Measurements from ENCODE around the gene SLC39A13. TPM values are rescaled to one million over a fixed set of nuclear protein-coding genes. Genes with fewer than 3 reads are reported as not detected.
A peak's percentile ranks its signal among the peaks of the same experiment; 100 is the strongest.

Gene SLC39A13
- total and polyA plus RNA-seq, 2 of the 4 experiments (the other 2 are of a cell fraction): 32.4 to 144 TPM

DNA sequence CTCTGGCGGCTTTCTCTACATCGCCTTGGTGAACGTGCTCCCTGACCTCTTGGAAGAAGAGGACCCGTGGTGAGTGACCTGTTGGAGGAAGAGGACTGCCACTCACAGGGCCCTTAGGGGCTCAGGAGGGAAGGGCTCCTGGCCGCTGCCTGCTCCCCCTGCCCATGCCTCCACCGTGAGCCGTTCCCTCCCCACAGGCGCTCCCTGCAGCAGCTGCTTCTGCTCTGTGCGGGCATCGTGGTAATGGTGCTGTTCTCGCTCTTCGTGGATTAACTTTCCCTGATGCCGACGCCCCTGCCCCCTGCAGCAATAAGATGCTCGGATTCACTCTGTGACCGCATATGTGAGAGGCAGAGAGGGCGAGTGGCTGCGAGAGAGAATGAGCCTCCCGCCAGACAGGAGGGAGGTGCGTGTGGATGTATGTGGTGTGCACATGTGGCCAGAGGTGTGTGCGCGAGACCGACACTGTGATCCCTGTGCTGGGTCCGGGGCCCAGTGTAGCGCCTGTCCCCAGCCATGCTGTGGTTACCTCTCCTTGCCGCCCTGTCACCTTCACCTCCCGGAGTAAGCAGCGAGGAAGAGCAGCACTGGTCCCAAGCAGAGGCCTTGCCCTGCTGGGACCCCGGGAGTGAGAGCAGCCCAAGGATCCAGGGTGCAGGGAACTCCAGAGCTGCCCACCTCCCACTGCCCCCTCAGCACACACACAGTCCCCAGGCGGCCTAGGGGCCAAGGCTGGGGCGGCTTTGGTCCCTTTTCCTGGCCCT lies 6.9 kb downstream of the SLC39A13 start:
- Histone ChIP-seq H3K4me3 (ENCODE audit: insufficient read depth, low read depth, low read length) (no peak overlapping the region), H2BK120ac (ENCODE audit: low read depth, low read length) (peak overlapping the region; percentile 93), H4K91ac (ENCODE audit: insufficient read depth, low read depth, low read length) (peak overlapping the region; percentile 91), H3K27ac (ENCODE audit: insufficient read depth, low read length) (peak overlapping the region; percentile 99), H3K9ac (ENCODE audit: low read depth, low read length) (peak overlapping the region; percentile 57), H3K4me1 (ENCODE audit: control insufficient read depth, insufficient read depth, low read length) (peaks cover 45% of the 10 kb centered on the region), H4K5ac (ENCODE audit: low read depth, low read length) (peak overlapping the region; percentile 80), H2BK15ac (ENCODE audit: low read depth, low read length) (peak overlapping the region; percentile 60; the same call in 2 of the 3 replicates), H2AFZ (replicated peaks; ENCODE audit: low read length, poor library complexity) (peak overlapping the region; percentile 46), H2AK5ac (ENCODE audit: low read depth, low read length) (peak overlapping the region; percentile 99), H3K18ac (ENCODE audit: low read depth, low read length) (peak overlapping the region; percentile 72), H4K8ac (ENCODE audit: low read depth in 2 of 2, low read length in 2 of 2) (peak overlapping the region; percentile 37 to 93; a peak in 3 of 4 replicates), H3K23ac (ENCODE audit: low read depth, low read length) (peak overlapping the region; percentile 82), H3K14ac (replicated peaks; ENCODE audit: low read depth, low read length) (peak overlapping the region; percentile 82), H2BK20ac (ENCODE audit: low read depth, low read length) (peak overlapping the region; percentile 85), H3K9me1 (ENCODE audit: insufficient read depth, low read length) (peaks cover 6% of the 10 kb centered on the region; the same call in 1 of the 2 replicates), H3K36me3 (ENCODE audit: control insufficient read depth, insufficient read depth, low read length) (peaks cover 76% of the 10 kb centered on the region), H3K9me3 (ENCODE audit: control insufficient read depth, insufficient read depth, low read length) (no peaks in the 10 kb centered on the region), H3K27me3 (ENCODE audit: control insufficient read depth, insufficient read depth, low read length) (no peaks in the 10 kb centered on the region), H3K56ac (ENCODE audit: extremely low read depth, insufficient read depth, low read length) (no peak overlapping the region; the same call in 1 of the 2 replicates), H3K79me1 (ENCODE audit: low read depth in 1 of 2, low read length in 2 of 2) (peaks cover 27 to 70% of the 10 kb centered on the region in 2 experiments; a peak in 3 of 4 replicates), H4K20me1 (ENCODE audit: insufficient read depth, low read length) (peaks cover 24% of the 10 kb centered on the region; the same call in 1 of the 2 replicates), H3K4ac (ENCODE audit: low read depth, low read length) (peak overlapping the region; percentile 94), H2AK9ac (replicated peaks; ENCODE audit: low read depth, low read length, poor library complexity) (peak overlapping the region; percentile 93), H2BK5ac (ENCODE audit: low read depth, low read length, poor library complexity, severe bottlenecking) (peak overlapping the region; percentile 99), H3K4me2 (ENCODE audit: low read depth, low read length) (no peak overlapping the region)
- ChIA-PET CTCF (no interaction called here), POLR2A (ENCODE audit: unreplicated experiment) (no interaction called here)
- intact Hi-C loops (cut with micrococcal nuclease) (no loop called here), dilution Hi-C loops (cut with HindIII; ENCODE audit: low sequenced_read_pairs, unreplicated experiment) (no loop called here), in situ Hi-C loops (cut with MboI; ENCODE audit: low sequenced_read_pairs) (no loop called here)
- ATAC-seq (ENCODE audit: low read depth): peak; percentile 0; the same call in 1 of the 2 replicates
- BruUV-seq (replicated peaks): no TSS peak
- WGBS, 2 experiments (ENCODE audit: extremely low coverage in 2 of 2, insufficient read length in 1 of 2): 82% methylated on average over 9 of the region's 31 CpGs; no CpG with 5 or more reads in 1 of the 2 experiments
- DNase-seq: no peak
- no peak for TF ChIP-seq MXI1 (IDR thresholded peaks at IDR 0.05; ENCODE audit: borderline replicate concordance, low read depth, low read length)
- TF ChIP-seq, protein P1, sequence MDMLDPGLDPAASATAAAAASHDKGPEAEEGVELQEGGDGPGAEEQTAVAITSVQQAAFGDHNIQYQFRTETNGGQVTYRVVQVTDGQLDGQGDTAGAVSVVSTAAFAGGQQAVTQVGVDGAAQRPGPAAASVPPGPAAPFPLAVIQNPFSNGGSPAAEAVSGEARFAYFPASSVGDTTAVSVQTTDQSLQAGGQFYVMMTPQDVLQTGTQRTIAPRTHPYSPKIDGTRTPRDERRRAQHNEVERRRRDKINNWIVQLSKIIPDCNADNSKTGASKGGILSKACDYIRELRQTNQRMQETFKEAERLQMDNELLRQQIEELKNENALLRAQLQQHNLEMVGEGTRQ (IDR thresholded peaks at IDR 0.05; ENCODE audit: low read depth, low read length): no peak
- no peak for TF ChIP-seq FOS (IDR thresholded peaks at IDR 0.05; ENCODE audit: low read depth, low read length)
- no peak for TF ChIP-seq RFX5 (IDR thresholded peaks at IDR 0.05; ENCODE audit: low read depth, low read length)
- TF ChIP-seq BHLHE40 (IDR thresholded peaks at IDR 0.05; ENCODE audit: low read depth, low read length): no peak
- TF ChIP-seq, protein P2, sequence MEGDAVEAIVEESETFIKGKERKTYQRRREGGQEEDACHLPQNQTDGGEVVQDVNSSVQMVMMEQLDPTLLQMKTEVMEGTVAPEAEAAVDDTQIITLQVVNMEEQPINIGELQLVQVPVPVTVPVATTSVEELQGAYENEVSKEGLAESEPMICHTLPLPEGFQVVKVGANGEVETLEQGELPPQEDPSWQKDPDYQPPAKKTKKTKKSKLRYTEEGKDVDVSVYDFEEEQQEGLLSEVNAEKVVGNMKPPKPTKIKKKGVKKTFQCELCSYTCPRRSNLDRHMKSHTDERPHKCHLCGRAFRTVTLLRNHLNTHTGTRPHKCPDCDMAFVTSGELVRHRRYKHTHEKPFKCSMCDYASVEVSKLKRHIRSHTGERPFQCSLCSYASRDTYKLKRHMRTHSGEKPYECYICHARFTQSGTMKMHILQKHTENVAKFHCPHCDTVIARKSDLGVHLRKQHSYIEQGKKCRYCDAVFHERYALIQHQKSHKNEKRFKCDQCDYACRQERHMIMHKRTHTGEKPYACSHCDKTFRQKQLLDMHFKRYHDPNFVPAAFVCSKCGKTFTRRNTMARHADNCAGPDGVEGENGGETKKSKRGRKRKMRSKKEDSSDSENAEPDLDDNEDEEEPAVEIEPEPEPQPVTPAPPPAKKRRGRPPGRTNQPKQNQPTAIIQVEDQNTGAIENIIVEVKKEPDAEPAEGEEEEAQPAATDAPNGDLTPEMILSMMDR (conservative IDR thresholded peaks at IDR 0.05; ENCODE audit: low read depth, low read length): no peak
- no peak for TF ChIP-seq RAD21 (IDR thresholded peaks at IDR 0.05; ENCODE audit: low read length)
- TF ChIP-seq MAFK (IDR thresholded peaks at IDR 0.05; ENCODE audit: low read depth, low read length): no peak
- TF ChIP-seq SMC3 (IDR thresholded peaks at IDR 0.05; ENCODE audit: low read depth, low read length): no peak
- TF ChIP-seq CHD1 (IDR thresholded peaks at IDR 0.05; ENCODE audit: low read depth, low read length): no peak
- TF ChIP-seq CEBPB (IDR thresholded peaks at IDR 0.05; ENCODE audit: low read depth, low read length): no peak
- no peak for TF ChIP-seq RCOR1 (IDR thresholded peaks at IDR 0.05; ENCODE audit: insufficient replicate concordance, low read length)
- no peak for TF ChIP-seq NFE2L2 (IDR thresholded peaks at IDR 0.05; ENCODE audit: low read depth, low read length)
- no peak for TF ChIP-seq POLR2A (IDR thresholded peaks at IDR 0.05; ENCODE audit: low read depth, low read length)
- TF ChIP-seq MAZ (IDR thresholded peaks at IDR 0.05; ENCODE audit: borderline replicate concordance, low read depth, low read length): no peak

All from IMR-90 (cell line).